Measurements from ENCODE around the gene UIMC1.
"Not testable (repeated sequence)": the region's sequence is repeated elsewhere in the genome, so short reads cannot be mapped to it uniquely, and the experiment has no call there.

Gene UIMC1

GRCh38 chr5:177006265-177006972 lies at the start of gene UIMC1:
UIMC1 (minus strand) TSS chr5:177006779; CDS start chr5:176982615, 24,164 bp downstream.
- no peaks in the 10 kb centered on the region for H3K27me3 Mint-ChIP-seq
- H3K27ac Mint-ChIP-seq: peak within 1 kb of the TSS; percentile 96
- peak within 1 kb of the TSS; percentile 95 for H3K4me3 Mint-ChIP-seq
- peaks cover 31% of the 10 kb centered on the region for H3K4me1 Mint-ChIP-seq (ENCODE audit: low read depth)
- H3K9me3 Mint-ChIP-seq (ENCODE audit: low read depth): no peaks in the 10 kb centered on the region
- no peaks in the 10 kb centered on the region for H3K36me3 Mint-ChIP-seq

DNA sequence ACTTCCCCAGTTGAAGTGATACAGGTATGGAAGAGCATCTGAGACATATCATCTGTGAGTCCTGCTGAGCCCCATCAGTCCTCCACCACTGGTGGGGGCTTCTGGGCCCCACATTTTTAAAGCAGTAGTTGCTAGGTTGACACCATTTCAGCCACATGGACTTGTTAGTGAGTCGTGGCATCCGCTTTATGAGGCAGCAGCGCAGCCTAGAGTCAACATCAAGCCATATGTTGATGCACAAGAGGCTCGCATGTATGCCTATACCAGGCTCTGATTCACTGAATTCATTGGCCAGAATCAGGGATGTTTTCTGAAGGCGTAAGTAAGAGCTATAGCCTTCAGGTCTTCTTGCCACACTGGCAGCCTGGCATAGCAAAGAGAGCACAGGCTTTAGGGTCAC lies 42.7 kb upstream of the UIMC1 start:
- H3K4me3 Mint-ChIP-seq: no peak overlapping the region
- H3K36me3 Mint-ChIP-seq: peaks cover 7% of the 10 kb centered on the region
- H3K27me3 Mint-ChIP-seq: no peaks in the 10 kb centered on the region
- H3K4me1 Mint-ChIP-seq (ENCODE audit: low read depth): no peaks in the 10 kb centered on the region
- no peaks in the 10 kb centered on the region for H3K9me3 Mint-ChIP-seq (ENCODE audit: low read depth)
- no peak overlapping the region for H3K27ac Mint-ChIP-seq

- not testable (repeated sequence) for H3K4me3 Mint-ChIP-seq; H3K27me3 Mint-ChIP-seq; H3K4me1 Mint-ChIP-seq (ENCODE audit: low read depth); H3K36me3 Mint-ChIP-seq; H3K9me3 Mint-ChIP-seq (ENCODE audit: low read depth); H3K27ac Mint-ChIP-seq
These were observed 42.0 kb upstream of the UIMC1 start for GRCh38 chr5:177048531-177048930.

DNA sequence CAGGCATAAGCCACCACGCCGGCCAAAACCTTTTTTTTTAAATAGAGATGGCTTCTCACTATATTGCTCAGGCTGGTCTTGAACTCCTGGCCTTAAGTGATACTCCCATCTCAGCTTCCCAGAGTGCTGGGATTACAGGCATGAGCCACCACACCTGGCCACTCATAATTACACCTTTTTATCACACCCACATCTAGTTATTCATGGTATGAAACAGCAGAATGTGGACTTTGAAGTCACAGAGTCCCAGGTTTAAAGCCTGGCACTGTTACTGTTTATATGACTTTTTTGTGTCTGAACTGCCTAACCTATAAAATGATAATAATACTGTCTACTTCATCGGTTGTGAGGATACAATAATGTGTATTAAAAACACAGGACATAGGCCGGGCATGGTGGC lies 39.1 kb upstream of the UIMC1 start:
- Mint-ChIP-seq H3K36me3 (peaks cover 11% of the 10 kb centered on the region), H3K27ac (no peak overlapping the region), H3K27me3 (no peaks in the 10 kb centered on the region), H3K9me3 (ENCODE audit: low read depth) (no peaks in the 10 kb centered on the region), H3K4me1 (ENCODE audit: low read depth) (peaks cover 1% of the 10 kb centered on the region), H3K4me3 (no peak overlapping the region)

- H3K27ac Mint-ChIP-seq: no peak overlapping the region
- no peaks in the 10 kb centered on the region for H3K27me3 Mint-ChIP-seq
- H3K4me1 Mint-ChIP-seq (ENCODE audit: low read depth): peaks cover 1% of the 10 kb centered on the region
- no peak overlapping the region for H3K4me3 Mint-ChIP-seq
- H3K9me3 Mint-ChIP-seq (ENCODE audit: low read depth): no peaks in the 10 kb centered on the region
- peaks cover 11% of the 10 kb centered on the region for H3K36me3 Mint-ChIP-seq
These were observed 38.1 kb upstream of the UIMC1 start for GRCh38 chr5:177044641-177045040.

- H3K36me3 Mint-ChIP-seq: peaks cover 11% of the 10 kb centered on the region
- H3K27ac Mint-ChIP-seq: peak overlapping the region; percentile 22
- H3K9me3 Mint-ChIP-seq (ENCODE audit: low read depth): no peaks in the 10 kb centered on the region
- no peaks in the 10 kb centered on the region for H3K27me3 Mint-ChIP-seq
- peaks cover 1% of the 10 kb centered on the region for H3K4me1 Mint-ChIP-seq (ENCODE audit: low read depth)
- H3K4me3 Mint-ChIP-seq: no peak overlapping the region
These were observed 37.4 kb upstream of the UIMC1 start for GRCh38 chr5:177043958-177044357.

DNA sequence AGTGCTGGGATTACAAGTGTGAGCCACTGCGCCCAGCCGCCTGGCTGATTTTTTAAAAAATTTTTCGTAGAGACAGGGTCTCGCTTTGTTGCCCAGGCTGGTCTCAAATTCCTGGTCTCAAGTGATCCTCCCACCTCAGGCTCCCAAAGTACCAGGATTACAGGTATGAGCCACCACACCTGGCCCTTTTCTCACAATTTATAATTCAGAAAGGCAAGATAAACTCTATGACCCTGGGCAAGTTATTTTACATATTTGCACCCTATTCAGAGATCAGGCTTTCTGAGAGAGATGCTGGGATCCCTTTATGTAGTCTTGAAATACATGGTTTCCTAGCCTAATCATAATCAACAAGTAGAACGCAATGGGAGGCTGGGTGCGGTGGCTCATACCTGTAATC lies 36.5 kb upstream of the UIMC1 start:
- H3K36me3 Mint-ChIP-seq: peaks cover 11% of the 10 kb centered on the region
- no peak overlapping the region for H3K27ac Mint-ChIP-seq
- no peaks in the 10 kb centered on the region for H3K27me3 Mint-ChIP-seq
- H3K4me3 Mint-ChIP-seq: no peak overlapping the region
- peaks cover 1% of the 10 kb centered on the region for H3K4me1 Mint-ChIP-seq (ENCODE audit: low read depth)
- H3K9me3 Mint-ChIP-seq (ENCODE audit: low read depth): no peaks in the 10 kb centered on the region

GRCh38 chr5:177041936-177042335 lies 35.4 kb upstream of the UIMC1 start:
- Mint-ChIP-seq H3K4me1 (ENCODE audit: low read depth) (peaks cover 1% of the 10 kb centered on the region), H3K36me3 (peaks cover 11% of the 10 kb centered on the region), H3K9me3 (ENCODE audit: low read depth) (no peaks in the 10 kb centered on the region), H3K27me3 (no peaks in the 10 kb centered on the region), H3K4me3 (no peak overlapping the region), H3K27ac (no peak overlapping the region)

GRCh38 chr5:177040814-177041420 lies 34.3 kb upstream of the UIMC1 start:
- Mint-ChIP-seq H3K27ac (no peak overlapping the region), H3K27me3 (no peaks in the 10 kb centered on the region), H3K9me3 (ENCODE audit: low read depth) (no peaks in the 10 kb centered on the region), H3K4me1 (ENCODE audit: low read depth) (peaks cover 8% of the 10 kb centered on the region), H3K4me3 (no peak overlapping the region), H3K36me3 (peaks cover 9% of the 10 kb centered on the region)

- H3K27ac Mint-ChIP-seq: no peak overlapping the region
- no peaks in the 10 kb centered on the region for H3K9me3 Mint-ChIP-seq (ENCODE audit: low read depth)
- H3K4me1 Mint-ChIP-seq (ENCODE audit: low read depth): peaks cover 20% of the 10 kb centered on the region
- H3K36me3 Mint-ChIP-seq: peaks cover 9% of the 10 kb centered on the region
- no peak overlapping the region for H3K4me3 Mint-ChIP-seq
- no peaks in the 10 kb centered on the region for H3K27me3 Mint-ChIP-seq
These were observed 30.3 kb upstream of the UIMC1 start for GRCh38 chr5:177036921-177037320.

GRCh38 chr5:177036443-177036842 lies 29.9 kb upstream of the UIMC1 start:
- H3K36me3 Mint-ChIP-seq: peaks cover 7% of the 10 kb centered on the region
- H3K27me3 Mint-ChIP-seq: no peaks in the 10 kb centered on the region
- no peak overlapping the region for H3K27ac Mint-ChIP-seq
- H3K4me3 Mint-ChIP-seq: no peak overlapping the region
- H3K4me1 Mint-ChIP-seq (ENCODE audit: low read depth): peaks cover 22% of the 10 kb centered on the region
- peaks cover 3% of the 10 kb centered on the region for H3K9me3 Mint-ChIP-seq (ENCODE audit: low read depth)

GRCh38 chr5:177035976-177036375 lies 29.4 kb upstream of the UIMC1 start:
- peaks cover 24% of the 10 kb centered on the region for H3K4me1 Mint-ChIP-seq (ENCODE audit: low read depth)
- no peak overlapping the region for H3K27ac Mint-ChIP-seq
- H3K4me3 Mint-ChIP-seq: no peak overlapping the region
- H3K9me3 Mint-ChIP-seq (ENCODE audit: low read depth): peaks cover 5% of the 10 kb centered on the region
- peaks cover 8% of the 10 kb centered on the region for H3K36me3 Mint-ChIP-seq
- no peaks in the 10 kb centered on the region for H3K27me3 Mint-ChIP-seq

DNA sequence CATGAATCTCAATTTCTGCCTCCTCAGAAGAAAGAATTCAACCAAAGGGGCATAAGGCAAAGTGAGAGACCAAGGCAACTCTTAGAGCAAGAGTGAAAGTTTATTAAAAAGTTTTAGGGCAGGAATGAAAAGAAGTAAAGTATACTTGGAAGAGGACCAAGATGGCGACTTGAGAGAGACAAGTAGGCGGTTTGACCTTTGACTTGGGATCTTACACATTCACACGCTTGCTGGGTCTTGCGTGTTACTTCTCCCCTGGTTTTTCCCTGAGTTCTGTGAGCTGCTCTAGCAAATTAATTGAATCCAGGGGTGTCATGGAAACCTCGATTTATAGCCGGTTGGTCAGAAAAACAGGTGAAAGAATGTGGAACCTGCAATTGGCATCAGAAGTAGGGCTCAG lies 22.9 kb upstream of the UIMC1 start:
- no peak overlapping the region for H3K4me3 Mint-ChIP-seq
- peaks cover 28% of the 10 kb centered on the region for H3K4me1 Mint-ChIP-seq (ENCODE audit: low read depth)
- no peak overlapping the region for H3K27ac Mint-ChIP-seq
- H3K36me3 Mint-ChIP-seq: peaks cover 16% of the 10 kb centered on the region
- H3K9me3 Mint-ChIP-seq (ENCODE audit: low read depth): peaks cover 5% of the 10 kb centered on the region
- no peaks in the 10 kb centered on the region for H3K27me3 Mint-ChIP-seq

DNA sequence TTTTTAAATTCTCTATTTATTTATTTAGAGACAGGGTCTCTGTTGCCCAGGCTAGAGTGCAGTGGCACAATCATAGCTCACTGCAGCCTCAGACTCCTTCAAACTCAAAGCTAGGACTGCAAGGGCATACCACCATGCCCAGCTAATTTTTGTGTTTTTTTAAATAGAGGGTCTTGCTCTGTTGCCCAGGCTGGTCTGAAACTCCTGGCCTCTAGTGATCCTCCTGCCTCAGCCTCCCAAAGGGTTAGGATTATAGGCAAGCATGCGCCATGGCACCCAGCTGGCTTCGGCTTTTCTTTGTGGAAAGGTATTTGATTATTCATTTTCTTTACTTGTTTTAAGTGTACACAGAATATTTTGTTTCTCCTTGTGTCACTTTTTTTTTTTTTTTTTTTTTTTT lies 21.1 kb upstream of the UIMC1 start:
- peaks cover 15% of the 10 kb centered on the region for H3K36me3 Mint-ChIP-seq
- H3K4me3 Mint-ChIP-seq: no peak overlapping the region
- peaks cover 29% of the 10 kb centered on the region for H3K4me1 Mint-ChIP-seq (ENCODE audit: low read depth)

GRCh38 chr5:177025101-177025601 lies 18.6 kb upstream of the UIMC1 start:
- Mint-ChIP-seq H3K27ac (peak overlapping the region; percentile 55), H3K36me3 (peaks cover 8% of the 10 kb centered on the region), H3K4me1 (ENCODE audit: low read depth) (peaks cover 36% of the 10 kb centered on the region)

More for the DNA sequence above, 21.1 kb upstream of the UIMC1 start:
- Mint-ChIP-seq H3K27me3 (no peaks in the 10 kb centered on the region), H3K9me3 (ENCODE audit: low read depth) (peaks cover 5% of the 10 kb centered on the region), H3K27ac (no peak overlapping the region)

More at GRCh38 chr5:177025101-177025601, 18.6 kb upstream of the UIMC1 start:
- Mint-ChIP-seq H3K9me3 (ENCODE audit: low read depth) (no peaks in the 10 kb centered on the region), H3K27me3 (no peaks in the 10 kb centered on the region), H3K4me3 (peak overlapping the region; percentile 56)

Data from activated naive CD8-positive, alpha-beta T cell (primary cell).